IgD-negative memory B cell (primary cell): ENCODE results near the gene MMP3. TPM values are rescaled to one million over a fixed set of nuclear protein-coding genes. Genes with fewer than 3 reads are reported as not detected.

Experiments used
- polyA plus RNA-seq: library from polyadenylated mRNA; unstranded; fragments of 300-500 nt; fragmentation: Illumina TruSeq; gene quantifications from one replicate; pipeline ENCODE4 v1.2.3, GENCODE V29; 2021

MMP3 gene
- polyA plus RNA-seq, 1 donor from 2014 or later, result not detected

Other genes starting within 250 kb of the MMP3 start
- gene MMP20, start 218.3 kb downstream of the MMP3 start, polyA plus RNA-seq, result not detected
- not detected for gene MMP27, start 137.8 kb downstream of the MMP3 start, polyA plus RNA-seq
- not detected for gene MMP8, start 118.7 kb downstream of the MMP3 start, polyA plus RNA-seq
- not detected for gene MMP10, start 63.0 kb downstream of the MMP3 start, polyA plus RNA-seq
- gene MMP1, start 45.4 kb downstream of the MMP3 start, polyA plus RNA-seq, result not detected
- gene MMP12, start 31.4 kb upstream of the MMP3 start, polyA plus RNA-seq, result not detected
- not detected for gene MMP13, start 112.1 kb upstream of the MMP3 start, polyA plus RNA-seq
- gene DCUN1D5, start 248.6 kb upstream of the MMP3 start, polyA plus RNA-seq, result 25.9 TPM